ENCODE data around the gene SLC9A8. TPM values are rescaled to one million over a fixed set of nuclear protein-coding genes. Genes with fewer than 3 reads are reported as not detected.

Gene SLC9A8
- total RNA-seq, 1 experiment from 2014 or later, result 7.5 TPM

- H2AK5ac ChIP-seq (ENCODE audit: insufficient read length, low read length), result no peak overlapping the region
- no peak overlapping the region for H2BK5ac ChIP-seq (ENCODE audit: insufficient read length, low read length)
- H2AFZ ChIP-seq (ENCODE audit: low read length), result no peak overlapping the region
- Mint-ChIP-seq H3K27me3 (ENCODE audit: low read depth) (no peaks in the 10 kb centered on the region), H3K9me3 (no peaks in the 10 kb centered on the region), H3K4me3 (no peak overlapping the region), H3K4me1 (peaks cover 3 to 11% of the 10 kb centered on the region in 2 experiments; a peak in 3 of 4 replicates), H3K27ac (0 out of 7 replicates have a peak overlapping the region, but pooled peaks of 1 of the 3 experiments have one; percentile 18), H3K36me3 (ENCODE audit: insufficient read depth in 1 of 3, low read depth in 3 of 3) (no peaks in the 10 kb centered on the region)
- H3K4me1 ChIP-seq (ENCODE audit: insufficient read depth, low read length), result no peaks in the 10 kb centered on the region
- no peaks in the 10 kb centered on the region for H3K79me1 ChIP-seq (ENCODE audit: insufficient read depth, low read depth, low read length, poor library complexity, severe bottlenecking)
- no peak overlapping the region for H2BK15ac ChIP-seq (ENCODE audit: low read depth, low read length)
- no peak overlapping the region for H3K56ac ChIP-seq (ENCODE audit: insufficient read length, low read depth, low read length)
- H2BK120ac ChIP-seq (ENCODE audit: low read depth, low read length, poor library complexity, severe bottlenecking), result no peak overlapping the region
- no peak overlapping the region for H3K4ac ChIP-seq (ENCODE audit: low read depth, low read length)
- no peak overlapping the region for H2BK20ac ChIP-seq (ENCODE audit: low read depth, low read length, poor library complexity, severe bottlenecking)
- no peak overlapping the region for H4K8ac ChIP-seq (replicated peaks; ENCODE audit: insufficient read length, low read depth, low read length)
- H3K23me2 ChIP-seq (ENCODE audit: insufficient read length, low read depth, low read length, poor library complexity, severe bottlenecking), result no peaks in the 10 kb centered on the region
- no peaks in the 10 kb centered on the region for H4K20me1 ChIP-seq (ENCODE audit: control insufficient read depth, insufficient read depth, insufficient read length)
- no peak overlapping the region for H3K4me2 ChIP-seq (ENCODE audit: insufficient read depth, insufficient read length, low read length)
- H2BK12ac ChIP-seq (ENCODE audit: insufficient read length, low read depth, low read length), result no peak overlapping the region
- H3K27ac ChIP-seq (ENCODE audit: insufficient read length, low read depth, low read length), result no peak overlapping the region
- no peak overlapping the region for H3T11ph ChIP-seq (ENCODE audit: low read length)
- H3K9me3 ChIP-seq (ENCODE audit: control insufficient read depth, low read depth, low read length), result no peaks in the 10 kb centered on the region
- no peak overlapping the region for H3K14ac ChIP-seq (ENCODE audit: insufficient read depth, low read length)
- no peak overlapping the region for H3K9ac ChIP-seq (ENCODE audit: extremely low read depth, insufficient read length, low read length)
- WGBS (ENCODE audit: extremely low coverage, insufficient read length, low lambda C conversion rate), result no CpG with 5 or more reads among the region's 15 CpGs
- H4K91ac ChIP-seq (ENCODE audit: insufficient read length, low read depth, low read length), result no peak overlapping the region
- H3K79me2 ChIP-seq (ENCODE audit: insufficient read depth, low read length), result no peaks in the 10 kb centered on the region
- no peak for DNase-seq
- H4K5ac ChIP-seq (ENCODE audit: insufficient read length, low read depth, low read length), result no peak overlapping the region
- no peak overlapping the region for H3K23ac ChIP-seq (ENCODE audit: insufficient read length, low read depth, low read length)
- no peak overlapping the region for H3K18ac ChIP-seq (ENCODE audit: insufficient read length, low read depth, low read length)
- no peaks in the 10 kb centered on the region for H3K27me3 ChIP-seq (ENCODE audit: insufficient read depth, low read length)
- no peak for TF ChIP-seq CTCF (conservative IDR thresholded peaks at IDR 0.05)
These were observed 27.3 kb upstream of the SLC9A8 start for GRCh38 chr20:49785149-49785851.

All from H9 (cell line).